Calu3 (cell line): ENCODE data around the gene DRC1. TPM values are rescaled to one million over a fixed set of nuclear protein-coding genes. Genes with fewer than 3 reads are reported as not detected.

Experiments
- BruUV-seq: library from RNA; stranded (reverse); fragments of 400-500 nt; replicated peaks from 2 replicates; lab custom pipeline; 2021; lab: Mats Ljungman, UMichigan
- CTCF ChIA-PET: fragments of 300-600 bp; sonication (Branson Sonifier 250); formaldehyde crosslinking; loops from one replicate; lab custom pipeline; 2022; ENCODE audit warnings: antibody characterized with exemption; lab: Charles Lee
- DNase-seq: peaks from one replicate; pipeline ENCODE4 v3.0.0; 2022
- H3K27ac Mint-ChIP-seq: one replicate; pipeline ENCODE4 v1.8.0; 2022; ENCODE audit warnings: mixed read lengths; ENCODE audit not compliant: unreplicated experiment
- H3K27me3 Mint-ChIP-seq: one replicate; pipeline ENCODE4 v1.8.0; 2022; ENCODE audit warnings: mixed read lengths; ENCODE audit not compliant: unreplicated experiment
- H3K36me3 Mint-ChIP-seq: one replicate; pipeline ENCODE4 v1.8.0; 2022; ENCODE audit warnings: mild to moderate bottlenecking, moderate library complexity, mixed read lengths; ENCODE audit not compliant: insufficient read depth, unreplicated experiment
- H3K4me1 Mint-ChIP-seq: one replicate; pipeline ENCODE4 v1.8.0; 2022; ENCODE audit warnings: mild to moderate bottlenecking, low read depth, mixed read lengths; ENCODE audit not compliant: unreplicated experiment
- H3K4me3 Mint-ChIP-seq: one replicate; pipeline ENCODE4 v1.8.0; 2022; ENCODE audit warnings: mild to moderate bottlenecking, low read depth, moderate library complexity, mixed read lengths; ENCODE audit not compliant: unreplicated experiment
- H3K9me3 Mint-ChIP-seq: one replicate; pipeline ENCODE4 v1.8.0; 2022; ENCODE audit warnings: low read depth, mixed read lengths; ENCODE audit not compliant: unreplicated experiment
- intact Hi-C: fragments of 100-400 bp; cut with micrococcal nuclease; formaldehyde crosslinking; loops from one replicate; pipeline ENCODE4 v1.10.0; 2022; ENCODE audit not compliant: unreplicated experiment
- total RNA-seq: library from RNA; stranded (reverse); gene quantifications from 2 replicates; pipeline ENCODE4 v1.2.3, GENCODE V29; 2022
- TF ChIP-seq, protein P1 (sequence below): fragments of 200-600 bp; IDR thresholded peaks from one replicate; pipeline ENCODE4 v1.8.0; 2022; ENCODE audit warnings: antibody characterized with exemption; ENCODE audit not compliant: unreplicated experiment

Gene DRC1
- total RNA-seq, 1 experiment from 2014 or later: not detected

GRCh38 chr2:26448651-26449050 lies 46.9 kb downstream of the DRC1 start:
- no TSS peak for BruUV-seq
- Mint-ChIP-seq H3K9me3 (no peaks in the 10 kb centered on the region), H3K4me1 (no peaks in the 10 kb centered on the region), H3K4me3 (no peak overlapping the region), H3K36me3 (no peaks in the 10 kb centered on the region), H3K27me3 (no peaks in the 10 kb centered on the region), H3K27ac (no peak overlapping the region)
- CTCF ChIA-PET: interaction anchor here (0.6 kb wide), 1 partner anchor 10 kb away, joined by 3 read pairs; no protein-coding TSS in a partner anchor
- no peak for DNase-seq
- intact Hi-C loops: no loop called here
- TF ChIP-seq, protein P1, sequence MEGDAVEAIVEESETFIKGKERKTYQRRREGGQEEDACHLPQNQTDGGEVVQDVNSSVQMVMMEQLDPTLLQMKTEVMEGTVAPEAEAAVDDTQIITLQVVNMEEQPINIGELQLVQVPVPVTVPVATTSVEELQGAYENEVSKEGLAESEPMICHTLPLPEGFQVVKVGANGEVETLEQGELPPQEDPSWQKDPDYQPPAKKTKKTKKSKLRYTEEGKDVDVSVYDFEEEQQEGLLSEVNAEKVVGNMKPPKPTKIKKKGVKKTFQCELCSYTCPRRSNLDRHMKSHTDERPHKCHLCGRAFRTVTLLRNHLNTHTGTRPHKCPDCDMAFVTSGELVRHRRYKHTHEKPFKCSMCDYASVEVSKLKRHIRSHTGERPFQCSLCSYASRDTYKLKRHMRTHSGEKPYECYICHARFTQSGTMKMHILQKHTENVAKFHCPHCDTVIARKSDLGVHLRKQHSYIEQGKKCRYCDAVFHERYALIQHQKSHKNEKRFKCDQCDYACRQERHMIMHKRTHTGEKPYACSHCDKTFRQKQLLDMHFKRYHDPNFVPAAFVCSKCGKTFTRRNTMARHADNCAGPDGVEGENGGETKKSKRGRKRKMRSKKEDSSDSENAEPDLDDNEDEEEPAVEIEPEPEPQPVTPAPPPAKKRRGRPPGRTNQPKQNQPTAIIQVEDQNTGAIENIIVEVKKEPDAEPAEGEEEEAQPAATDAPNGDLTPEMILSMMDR: no peak

GRCh38 chr2:26449278-26450030 lies 47.7 kb downstream of the DRC1 start:
- Mint-ChIP-seq H3K36me3 (no peaks in the 10 kb centered on the region), H3K4me3 (no peak overlapping the region), H3K27me3 (no peaks in the 10 kb centered on the region), H3K4me1 (no peaks in the 10 kb centered on the region), H3K27ac (no peak overlapping the region), H3K9me3 (no peaks in the 10 kb centered on the region)
- intact Hi-C loops: no loop called here
- CTCF ChIA-PET: interaction anchor here (0.6 kb wide), 2 partner anchors 10 to 610 kb away, joined by 3 to 4 read pairs; no protein-coding TSS in a partner anchor
- TF ChIP-seq, protein P1: no peak
- DNase-seq: no peak
- BruUV-seq: no TSS peak

GRCh38 chr2:26450031-26450635 lies 48.4 kb downstream of the DRC1 start:
- no peaks in the 10 kb centered on the region for H3K27me3 Mint-ChIP-seq
- CTCF ChIA-PET: interaction anchor here (0.6 kb wide), 1 partner anchor 611 kb away, joined by 4 read pairs; no protein-coding TSS in a partner anchor
- DNase-seq: no peak
- no TSS peak for BruUV-seq
- H3K9me3 Mint-ChIP-seq: no peaks in the 10 kb centered on the region
- H3K27ac Mint-ChIP-seq: no peak overlapping the region
- H3K4me3 Mint-ChIP-seq: no peak overlapping the region
- intact Hi-C loops: no loop called here
- no peaks in the 10 kb centered on the region for H3K36me3 Mint-ChIP-seq
- H3K4me1 Mint-ChIP-seq: no peaks in the 10 kb centered on the region
- TF ChIP-seq, protein P1: no peak

GRCh38 chr2:26451700-26452099 lies 50.0 kb downstream of the DRC1 start:
- CTCF ChIA-PET: no interaction called here
- Mint-ChIP-seq H3K9me3 (no peaks in the 10 kb centered on the region), H3K27me3 (no peaks in the 10 kb centered on the region), H3K4me3 (no peak overlapping the region), H3K36me3 (no peaks in the 10 kb centered on the region), H3K4me1 (peaks cover 14% of the 10 kb centered on the region), H3K27ac (no peak overlapping the region)
- no TSS peak for BruUV-seq
- no peak for DNase-seq
- TF ChIP-seq, protein P1: no peak
- intact Hi-C loops: no loop called here
